Osteoblast (primary cell): ENCODE results near the gene LRRC14B. TPM values are rescaled to one million over a fixed set of nuclear protein-coding genes. Genes with fewer than 3 reads are reported as not detected.

Experiments
- DNase-seq: peaks from one replicate; pipeline ENCODE4 v3.0.0; 2011; ENCODE audit warnings: low spot score, mixed read lengths; ENCODE audit not compliant: insufficient read length; ENCODE audit errors: missing footprints
- H2AFZ ChIP-seq: 2 replicates; pipeline ENCODE4 v1.6.0; 2011; ENCODE audit warnings: mild to moderate bottlenecking, low read length
- H3K27ac ChIP-seq: 2 replicates; pipeline ENCODE4 v1.5.1; 2011; ENCODE audit warnings: mild to moderate bottlenecking, low read depth, low read length, moderate library complexity
- H3K27me3 ChIP-seq: 2 replicates; pipeline ENCODE4 v1.6.0; 2012; ENCODE audit warnings: mild to moderate bottlenecking, control low read depth, inconsistent platforms, low read length, moderate library complexity; ENCODE audit not compliant: insufficient read depth
- H3K36me3 ChIP-seq: 2 replicates; pipeline ENCODE4 v1.5.1; 2011; ENCODE audit warnings: mild to moderate bottlenecking, low read length, control low read depth, moderate library complexity; ENCODE audit not compliant: insufficient read depth
- H3K4me1 ChIP-seq: 2 replicates; pipeline ENCODE4 v1.5.1; 2011; ENCODE audit warnings: mild to moderate bottlenecking, low read length, control low read depth, moderate library complexity; ENCODE audit not compliant: insufficient read depth
- H3K4me2 ChIP-seq: 2 replicates; pipeline ENCODE4 v1.6.0; 2011; ENCODE audit warnings: mild to moderate bottlenecking, low read length; ENCODE audit not compliant: insufficient read depth
- H3K4me3 ChIP-seq: fragments of 200-600 bp; sonication (generic); 3 replicates; pipeline ENCODE4 v1.5.1; 2012; ENCODE audit warnings: mild to moderate bottlenecking, low read length, inconsistent platforms; ENCODE audit not compliant: insufficient read depth
- H3K79me2 ChIP-seq: 2 replicates; pipeline ENCODE4 v1.6.0; 2012; ENCODE audit warnings: mild to moderate bottlenecking, low read length, control low read depth, inconsistent platforms; ENCODE audit not compliant: insufficient read depth
- H3K9me3 ChIP-seq: 2 replicates; pipeline ENCODE4 v1.5.1; 2011; ENCODE audit warnings: low read depth, low read length, control low read depth
- H4K20me1 ChIP-seq: 2 replicates; pipeline ENCODE4 v1.6.0; 2012; ENCODE audit warnings: mild to moderate bottlenecking, low read length, control low read depth; ENCODE audit not compliant: insufficient read depth
- total RNA-seq: library from RNA; depleted of rRNA; stranded (reverse); fragments of >200 nt; gene quantifications from 2 replicates; pipeline ENCODE4 v1.2.3, GENCODE V29; 2012
- TF ChIP-seq, protein P1 (sequence below): IDR thresholded peaks from 2 replicates; pipeline ENCODE4 v1.5.1; 2011; ENCODE audit warnings: mild to moderate bottlenecking, low read depth, low read length, moderate library complexity; ENCODE audit errors: extremely low read depth

LRRC14B gene
- total RNA-seq, 1 donor: under 0.01 TPM

DNA sequence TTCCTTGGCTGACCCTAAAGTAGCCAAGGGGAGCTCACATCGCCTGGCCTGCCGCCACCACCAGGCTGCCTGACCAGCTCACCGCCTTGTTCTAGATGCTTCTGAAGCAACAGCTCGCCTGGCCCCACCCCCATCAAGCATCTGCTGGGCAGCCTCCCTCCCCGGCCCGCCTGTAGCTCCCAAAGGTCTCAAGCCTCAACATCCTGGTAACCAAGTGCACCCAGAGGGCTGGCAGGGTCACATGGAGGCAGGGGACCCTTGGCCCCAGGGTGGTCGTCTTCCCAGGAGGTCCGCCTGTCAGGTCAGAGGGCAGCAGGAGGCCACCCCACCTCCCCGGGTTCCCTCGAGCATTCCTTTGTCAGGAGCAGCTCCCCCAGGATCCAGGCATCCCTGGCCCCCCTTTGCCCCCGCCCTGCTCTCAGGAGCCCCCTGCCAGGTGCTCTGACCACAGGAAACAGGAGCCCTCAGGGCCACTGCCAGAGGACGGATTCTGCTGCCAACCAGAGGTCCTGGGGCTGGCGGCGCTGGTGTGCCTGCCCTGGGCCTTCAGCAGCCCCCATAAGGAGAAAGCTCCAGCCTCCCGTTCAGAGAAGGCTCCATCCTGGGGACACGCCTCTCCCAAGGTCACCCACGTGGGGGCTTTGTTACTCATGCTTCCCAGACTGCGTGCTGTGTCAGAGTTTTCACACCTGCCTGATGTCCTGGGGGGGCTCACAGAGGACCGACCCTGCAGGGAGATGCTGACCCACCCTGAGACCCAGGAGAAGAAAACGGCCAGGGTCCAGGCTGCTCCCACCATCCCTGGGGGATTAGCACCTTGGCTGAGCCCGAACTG is 3.5 kb upstream of the LRRC14B start:
- H3K36me3 ChIP-seq: no peaks in the 10 kb centered on the region
- peak overlapping the region; percentile 69 for H2AFZ ChIP-seq
- DNase-seq: peak; percentile 66
- H3K4me1 ChIP-seq: peaks cover 4% of the 10 kb centered on the region
- H3K79me2 ChIP-seq: no peaks in the 10 kb centered on the region
- peak overlapping the region; percentile 31 for H3K4me3 ChIP-seq
- peak overlapping the region; percentile 80 for H3K4me2 ChIP-seq
- no peaks in the 10 kb centered on the region for H3K9me3 ChIP-seq
- no peak overlapping the region for H3K27ac ChIP-seq
- TF ChIP-seq, protein P1, sequence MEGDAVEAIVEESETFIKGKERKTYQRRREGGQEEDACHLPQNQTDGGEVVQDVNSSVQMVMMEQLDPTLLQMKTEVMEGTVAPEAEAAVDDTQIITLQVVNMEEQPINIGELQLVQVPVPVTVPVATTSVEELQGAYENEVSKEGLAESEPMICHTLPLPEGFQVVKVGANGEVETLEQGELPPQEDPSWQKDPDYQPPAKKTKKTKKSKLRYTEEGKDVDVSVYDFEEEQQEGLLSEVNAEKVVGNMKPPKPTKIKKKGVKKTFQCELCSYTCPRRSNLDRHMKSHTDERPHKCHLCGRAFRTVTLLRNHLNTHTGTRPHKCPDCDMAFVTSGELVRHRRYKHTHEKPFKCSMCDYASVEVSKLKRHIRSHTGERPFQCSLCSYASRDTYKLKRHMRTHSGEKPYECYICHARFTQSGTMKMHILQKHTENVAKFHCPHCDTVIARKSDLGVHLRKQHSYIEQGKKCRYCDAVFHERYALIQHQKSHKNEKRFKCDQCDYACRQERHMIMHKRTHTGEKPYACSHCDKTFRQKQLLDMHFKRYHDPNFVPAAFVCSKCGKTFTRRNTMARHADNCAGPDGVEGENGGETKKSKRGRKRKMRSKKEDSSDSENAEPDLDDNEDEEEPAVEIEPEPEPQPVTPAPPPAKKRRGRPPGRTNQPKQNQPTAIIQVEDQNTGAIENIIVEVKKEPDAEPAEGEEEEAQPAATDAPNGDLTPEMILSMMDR: no peak
- peaks cover 34% of the 10 kb centered on the region for H3K27me3 ChIP-seq
- peaks cover 4% of the 10 kb centered on the region for H4K20me1 ChIP-seq

DNA sequence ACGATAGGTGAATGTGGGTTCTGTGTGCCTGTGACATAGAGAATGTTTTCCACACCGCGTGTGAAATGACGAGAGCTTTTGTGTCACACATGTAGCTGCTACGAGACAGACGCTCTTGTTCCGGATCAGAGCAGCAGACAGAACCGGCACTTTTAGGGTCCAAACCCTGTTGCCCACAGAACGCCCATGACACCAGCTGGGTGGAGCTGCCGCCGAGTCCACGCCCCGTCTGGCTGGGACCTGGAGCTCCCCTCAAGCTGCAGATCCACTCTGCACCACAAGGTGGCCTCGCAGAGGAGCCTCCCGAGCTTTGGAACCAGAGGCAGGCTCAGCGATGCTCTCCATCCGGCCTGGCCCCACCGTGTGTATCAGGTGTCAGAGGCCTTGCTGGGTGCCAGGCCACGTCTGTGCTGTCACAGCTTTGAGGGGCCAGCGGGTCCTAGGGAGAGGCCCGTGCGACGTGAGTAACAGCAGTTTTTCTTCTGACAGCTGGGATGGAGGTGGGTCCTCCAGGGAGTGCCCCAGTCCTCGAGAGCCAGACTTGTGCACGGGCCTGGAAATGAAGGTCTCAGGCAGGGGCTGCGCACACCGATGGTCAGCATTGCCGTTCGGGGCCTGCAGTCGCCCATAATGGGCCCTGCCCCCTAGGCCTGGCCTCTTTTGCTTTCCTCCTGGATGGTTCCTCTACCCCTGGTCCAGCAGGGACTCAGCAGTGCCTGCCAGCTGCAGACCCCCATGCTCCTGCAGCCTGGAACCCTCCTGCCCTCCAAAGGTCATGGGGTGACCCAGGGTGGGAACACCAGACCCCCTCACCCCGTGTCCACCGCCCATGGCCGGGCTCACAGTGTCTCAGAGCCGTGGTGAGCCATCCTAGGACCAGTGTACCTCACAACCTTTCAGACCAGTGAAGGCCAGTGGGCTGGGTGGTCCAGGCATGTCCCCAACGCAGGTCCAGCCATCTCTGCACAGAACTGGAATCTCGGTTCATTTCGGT is 2.5 kb upstream of the LRRC14B start:
- no peaks in the 10 kb centered on the region for H3K36me3 ChIP-seq
- peaks cover 34% of the 10 kb centered on the region for H3K27me3 ChIP-seq
- no peaks in the 10 kb centered on the region for H3K79me2 ChIP-seq
- no peaks in the 10 kb centered on the region for H3K9me3 ChIP-seq
- H2AFZ ChIP-seq: peak overlapping the region; percentile 69
- H4K20me1 ChIP-seq: peaks cover 4% of the 10 kb centered on the region
- H3K4me3 ChIP-seq: peak overlapping the region; percentile 31
- peak overlapping the region; percentile 80 for H3K4me2 ChIP-seq
- TF ChIP-seq, protein P1: peak; percentile 92
- H3K27ac ChIP-seq: no peak overlapping the region
- peak; percentile 99 for DNase-seq
- H3K4me1 ChIP-seq: peaks cover 4% of the 10 kb centered on the region

DNA sequence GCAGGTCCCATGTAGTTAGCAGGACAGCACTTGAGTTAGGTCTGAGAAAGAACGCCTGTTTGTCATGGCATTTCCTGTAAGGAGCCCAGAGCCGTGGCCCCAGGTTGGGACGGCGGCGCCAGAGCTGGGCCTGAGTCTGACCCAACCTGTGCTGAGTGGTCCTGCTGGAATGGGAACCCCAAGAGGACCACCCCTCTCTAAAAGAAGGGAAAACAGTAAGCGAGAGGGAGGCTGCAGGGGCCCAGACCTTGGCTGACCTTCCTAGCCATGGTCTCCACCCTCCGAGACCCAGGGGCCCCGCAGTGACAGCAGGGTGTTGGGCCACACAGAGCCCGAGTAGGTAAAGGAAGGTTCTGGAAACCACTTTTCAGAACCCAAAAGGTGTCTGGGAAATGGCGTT is 1.8 kb upstream of the LRRC14B start:
- no peak for DNase-seq
- TF ChIP-seq, protein P1: no peak
- no peaks in the 10 kb centered on the region for H3K79me2 ChIP-seq
- no peaks in the 10 kb centered on the region for H3K9me3 ChIP-seq
- no peaks in the 10 kb centered on the region for H3K36me3 ChIP-seq
- no peak overlapping the region for H3K4me3 ChIP-seq
- H3K27me3 ChIP-seq: peaks cover 36% of the 10 kb centered on the region
- peaks cover 4% of the 10 kb centered on the region for H3K4me1 ChIP-seq
- no peak overlapping the region for H2AFZ ChIP-seq
- H4K20me1 ChIP-seq: peaks cover 4% of the 10 kb centered on the region
- no peak overlapping the region for H3K4me2 ChIP-seq
- H3K27ac ChIP-seq: no peak overlapping the region
